Neuronal stem cell (in vitro differentiated cells): ENCODE measurements around the gene ERC2.

Experiments used
- DNase-seq: peaks from one replicate; pipeline ENCODE4 v3.0.0-alpha.2; 2013; ENCODE audit warnings: low spot score
- H2AFZ ChIP-seq: one replicate; pipeline ENCODE4 v1.6.1; 2013; ENCODE audit warnings: mild to moderate bottlenecking, low read length, inconsistent platforms
- H2AK5ac ChIP-seq: 2 replicates; pipeline ENCODE4 v1.6.1; 2013; ENCODE audit warnings: low read depth, mild to moderate bottlenecking, inconsistent platforms, low read length, moderate library complexity, mixed read lengths
- H2BK120ac ChIP-seq: 2 replicates; pipeline ENCODE4 v1.6.1; 2013; ENCODE audit warnings: low read depth, mild to moderate bottlenecking, inconsistent platforms, low read length, moderate library complexity, mixed read lengths
- H2BK12ac ChIP-seq: one replicate; pipeline ENCODE4 v1.6.1; 2013; ENCODE audit warnings: low read length, inconsistent platforms
- H2BK15ac ChIP-seq: 2 replicates; pipeline ENCODE4 v1.6.1; 2013; ENCODE audit warnings: mild to moderate bottlenecking, low read length, inconsistent platforms, mixed read lengths
- H2BK5ac ChIP-seq: one replicate; pipeline ENCODE4 v1.6.1; 2013; ENCODE audit warnings: inconsistent platforms, mild to moderate bottlenecking, low read length, moderate library complexity
- H3K14ac ChIP-seq: one replicate; pipeline ENCODE4 v1.6.1; 2013; ENCODE audit warnings: low read length, inconsistent platforms
- H3K18ac ChIP-seq: 2 replicates; pipeline ENCODE4 v1.6.1; 2013; ENCODE audit warnings: low read length, inconsistent platforms
- H3K23ac ChIP-seq: 2 replicates; pipeline ENCODE4 v1.6.1; 2013; ENCODE audit warnings: low read depth, mild to moderate bottlenecking, mixed read lengths, low read length, inconsistent platforms; ENCODE audit not compliant: poor library complexity
- H3K27ac ChIP-seq: replicated peaks from 3 replicates; pipeline ENCODE4 v1.5.1; 2013; ENCODE audit warnings: low read length, inconsistent platforms
- H3K27me3 ChIP-seq, 3 experiments: 2 replicates each; pipeline ENCODE4 v1.6.1; 2013; ENCODE audit warnings: low read length in 3 of 3, mild to moderate bottlenecking in 2 of 3, inconsistent platforms in 1 of 3, low read depth in 1 of 3, mixed read lengths in 1 of 3, moderate library complexity in 1 of 3; ENCODE audit not compliant: control insufficient read depth in 3 of 3, insufficient read depth in 3 of 3
- H3K36me3 ChIP-seq, 2 donors: replicated peaks in 1 of 2; 2 replicates each; pipeline ENCODE4 v1.6.1; 2013; ENCODE audit warnings: low read length in 2 of 2; ENCODE audit not compliant: control insufficient read depth in 2 of 2, insufficient read depth in 2 of 2
- H3K4ac ChIP-seq: 2 replicates; pipeline ENCODE4 v1.6.1; 2013; ENCODE audit warnings: inconsistent platforms, mild to moderate bottlenecking, low read length, moderate library complexity
- H3K4me1 ChIP-seq, 2 donors: 1 replicate in 1 of 2; 2 replicates in 1 of 2; pipeline ENCODE4 v1.6.1; 2013; ENCODE audit warnings: low read length in 2 of 2, low read depth in 1 of 2; ENCODE audit not compliant: control insufficient read depth in 2 of 2, insufficient read depth in 1 of 2
- H3K4me2 ChIP-seq: one replicate; pipeline ENCODE4 v1.6.1; 2013; ENCODE audit warnings: mild to moderate bottlenecking, low read length, inconsistent platforms; ENCODE audit not compliant: insufficient read depth, poor library complexity, severe bottlenecking
- H3K4me3 ChIP-seq, 2 donors: 2 replicates each; pipeline ENCODE4 v1.5.1; 2013; ENCODE audit warnings: low read length in 2 of 2, mild to moderate bottlenecking in 2 of 2, inconsistent platforms in 1 of 2, moderate library complexity in 1 of 2
- H3K79me1 ChIP-seq: one replicate; pipeline ENCODE4 v1.6.1; 2013; ENCODE audit warnings: low read depth, mild to moderate bottlenecking, inconsistent platforms, low read length, moderate library complexity
- H3K9ac ChIP-seq: one replicate; pipeline ENCODE4 v1.6.1; 2013; ENCODE audit warnings: mild to moderate bottlenecking, low read depth, low read length, inconsistent platforms; ENCODE audit not compliant: poor library complexity
- H3K9me3 ChIP-seq, 2 donors: replicated peaks in 1 of 2; 2 replicates each; pipeline versions ENCODE3 to v1.6.1; 2013; ENCODE audit warnings: low read length in 2 of 2, mild to moderate bottlenecking in 2 of 2, inconsistent platforms in 1 of 2, low read depth in 1 of 2, mixed read lengths in 1 of 2, moderate library complexity in 1 of 2; ENCODE audit not compliant: control insufficient read depth in 2 of 2, insufficient read depth in 1 of 2
- H4K8ac ChIP-seq: one replicate; pipeline ENCODE4 v1.6.1; 2013; ENCODE audit warnings: low read depth, mild to moderate bottlenecking, inconsistent platforms, low read length, moderate library complexity
- H4K91ac ChIP-seq: one replicate; pipeline ENCODE4 v1.6.1; 2013; ENCODE audit warnings: low read length, low read depth, mild to moderate bottlenecking, inconsistent platforms; ENCODE audit not compliant: poor library complexity
- WGBS, 2 donors: extraction: QIAGEN DNeasy Blood & Tissue Kit; methylation state at CpG; one replicate each; pipeline ENCODE4 v1.1.7; 2013; ENCODE audit warnings: missing lambda C conversion rate in 2 of 2, mixed read lengths in 1 of 2; ENCODE audit not compliant: insufficient read length in 2 of 2, insufficient replicate concordance in 1 of 2; ENCODE audit errors: extremely low coverage in 2 of 2; 5-methylcytosine and 5-hydroxymethylcytosine counted together

The ERC2 gene

DNA sequence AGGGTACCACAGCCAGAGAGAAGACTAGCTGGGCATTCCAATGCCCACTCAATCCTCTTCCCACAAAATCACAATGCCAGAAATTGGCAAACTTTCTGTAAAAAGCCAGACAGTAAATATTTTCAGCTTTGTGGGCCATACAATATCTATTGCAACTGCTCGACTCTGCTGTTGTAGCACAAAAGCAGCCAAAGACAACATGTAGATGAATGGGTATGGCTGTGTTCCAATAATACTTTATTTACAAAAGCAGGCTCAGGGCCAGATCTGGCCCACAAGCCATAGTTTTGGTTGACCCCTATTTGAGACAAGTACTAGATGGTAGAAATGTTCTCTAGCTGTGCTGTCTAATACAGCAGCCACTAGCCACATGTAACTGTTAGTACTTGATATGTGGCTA is 330.9 kb downstream of the ERC2 start:
- no peak overlapping the region for H3K9ac ChIP-seq
- H3K4me2 ChIP-seq, result no peak overlapping the region
- H3K4me3 ChIP-seq, result no peak overlapping the region
- H3K23ac ChIP-seq, result no peak overlapping the region
- H3K27me3 ChIP-seq, result no peaks in the 10 kb centered on the region
- no peak overlapping the region for H2BK5ac ChIP-seq
- no peak overlapping the region for H2AK5ac ChIP-seq
- DNase-seq, result no peak
- H2BK12ac ChIP-seq, result no peak overlapping the region
- H4K8ac ChIP-seq, result no peak overlapping the region
- H3K4me1 ChIP-seq, result peaks cover 0 to 3% of the 10 kb centered on the region in 2 donors
- no peak overlapping the region for H2BK15ac ChIP-seq
- no peak overlapping the region for H4K91ac ChIP-seq
- no peak overlapping the region for H3K27ac ChIP-seq
- no peak overlapping the region for H3K4ac ChIP-seq
- H3K9me3 ChIP-seq, result no peaks in the 10 kb centered on the region
- H3K14ac ChIP-seq, result no peak overlapping the region
- H3K36me3 ChIP-seq, result no peaks in the 10 kb centered on the region
- H3K18ac ChIP-seq, result no peak overlapping the region
- no peak overlapping the region for H2AFZ ChIP-seq
- no CpG with 5 or more reads among the region's 1 CpG for WGBS, 2 donors
- H3K79me1 ChIP-seq, result no peaks in the 10 kb centered on the region
- no peak overlapping the region for H2BK120ac ChIP-seq

DNA sequence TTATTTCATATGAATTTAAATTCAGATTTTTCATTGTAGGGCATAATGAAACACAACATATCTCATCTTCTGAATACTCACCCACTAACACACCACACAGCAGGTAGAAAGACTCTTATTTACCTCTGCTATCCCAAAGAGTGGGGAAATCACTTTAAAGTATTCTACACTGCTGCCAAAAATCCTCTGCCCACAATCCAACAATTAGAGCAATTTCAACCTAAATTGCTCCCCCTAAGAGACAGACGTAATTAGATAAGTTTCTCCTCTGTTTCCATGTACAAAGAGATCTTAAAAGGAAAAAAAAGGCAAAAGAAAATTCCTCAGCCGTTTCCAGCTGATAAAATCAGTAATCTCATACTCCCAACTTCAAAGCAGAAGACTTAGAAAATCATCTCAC is 331.8 kb downstream of the ERC2 start:
- H3K36me3 ChIP-seq, result no peaks in the 10 kb centered on the region
- no peaks in the 10 kb centered on the region for H3K27me3 ChIP-seq
- H3K23ac ChIP-seq, result no peak overlapping the region
- H3K4me1 ChIP-seq, result peaks cover 3 to 11% of the 10 kb centered on the region in 2 donors
- H2BK15ac ChIP-seq, result no peak overlapping the region
- no peak overlapping the region for H3K18ac ChIP-seq
- no peak overlapping the region for H2AK5ac ChIP-seq
- DNase-seq, result no peak
- no peak overlapping the region for H4K8ac ChIP-seq
- no peak overlapping the region for H3K4ac ChIP-seq
- H3K9ac ChIP-seq, result no peak overlapping the region
- no peak overlapping the region for H3K27ac ChIP-seq
- H2BK120ac ChIP-seq, result no peak overlapping the region
- no peaks in the 10 kb centered on the region for H3K9me3 ChIP-seq
- no peak overlapping the region for H3K4me3 ChIP-seq
- no CpG with 5 or more reads among the region's 2 CpGs for WGBS, 2 donors
- H4K91ac ChIP-seq, result no peak overlapping the region
- no peak overlapping the region for H2BK5ac ChIP-seq
- no peak overlapping the region for H2BK12ac ChIP-seq
- no peak overlapping the region for H3K4me2 ChIP-seq
- H3K79me1 ChIP-seq, result no peaks in the 10 kb centered on the region
- H3K14ac ChIP-seq, result no peak overlapping the region
- H2AFZ ChIP-seq, result no peak overlapping the region

DNA sequence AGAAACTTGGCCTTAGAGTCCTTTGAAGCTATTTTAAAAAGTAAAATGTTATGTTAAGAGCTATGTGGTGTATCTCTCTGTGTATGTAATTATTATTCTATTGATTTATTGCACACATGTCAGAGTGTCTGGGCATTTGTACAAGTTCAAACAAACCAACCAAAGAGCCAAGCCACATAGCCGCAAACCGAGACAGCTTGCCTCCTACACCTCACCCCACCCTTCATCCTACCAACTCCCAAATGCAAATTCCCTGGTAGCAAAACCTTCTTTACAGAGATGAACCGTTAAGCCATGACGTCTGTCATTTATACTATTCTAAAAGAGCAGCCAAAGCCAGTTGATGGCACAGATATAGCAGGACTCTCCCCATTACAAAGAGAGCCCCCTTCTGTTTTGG is 332.3 kb downstream of the ERC2 start:
- Histone ChIP-seq H2BK12ac (no peak overlapping the region), H4K8ac (no peak overlapping the region), H3K23ac (no peak overlapping the region), H3K9me3 (no peaks in the 10 kb centered on the region), H3K9ac (no peak overlapping the region), H4K91ac (no peak overlapping the region), H3K4me2 (no peak overlapping the region), H3K4ac (no peak overlapping the region), H2BK15ac (no peak overlapping the region), H3K27ac (no peak overlapping the region), H3K4me3 (no peak overlapping the region), H3K79me1 (no peaks in the 10 kb centered on the region), H3K4me1 (peaks cover 3 to 17% of the 10 kb centered on the region in 2 donors), H2BK120ac (no peak overlapping the region), H2AK5ac (no peak overlapping the region), H3K14ac (no peak overlapping the region), H3K18ac (no peak overlapping the region), H2AFZ (no peak overlapping the region), H3K36me3 (no peaks in the 10 kb centered on the region), H3K27me3 (no peaks in the 10 kb centered on the region), H2BK5ac (no peak overlapping the region)
- no CpG with 5 or more reads among the region's 4 CpGs for WGBS, 2 donors
- no peak for DNase-seq

DNA sequence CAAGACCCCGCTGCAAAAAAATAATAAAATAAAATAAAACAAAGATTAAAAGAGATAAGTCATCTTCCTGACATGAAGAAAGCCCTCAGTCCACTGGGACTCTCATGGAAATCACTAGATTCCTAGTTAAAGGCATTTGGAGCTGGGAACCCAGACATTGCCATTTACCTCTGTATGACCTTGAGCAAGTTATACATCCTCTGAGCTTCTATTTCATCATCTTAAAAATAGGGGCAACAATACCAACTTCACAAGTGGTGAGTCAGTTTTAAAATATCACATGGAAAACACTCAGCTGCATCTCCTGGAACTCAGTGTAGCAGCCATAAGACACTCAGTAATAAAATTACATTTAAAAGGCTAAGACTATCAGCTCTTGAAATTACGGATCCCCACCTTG is 334.8 kb downstream of the ERC2 start:
- H3K4me3 ChIP-seq, result no peak overlapping the region
- no peak overlapping the region for H3K23ac ChIP-seq
- H3K36me3 ChIP-seq, result no peaks in the 10 kb centered on the region
- no peak overlapping the region for H3K9ac ChIP-seq
- no peak overlapping the region for H3K4me2 ChIP-seq
- H3K79me1 ChIP-seq, result no peaks in the 10 kb centered on the region
- no peak overlapping the region for H2BK5ac ChIP-seq
- DNase-seq, result no peak
- H3K27ac ChIP-seq, result no peak overlapping the region
- H3K9me3 ChIP-seq, result no peaks in the 10 kb centered on the region
- H4K91ac ChIP-seq, result no peak overlapping the region
- no peaks in the 10 kb centered on the region for H3K27me3 ChIP-seq
- H3K4ac ChIP-seq, result no peak overlapping the region
- peaks cover 8 to 32% of the 10 kb centered on the region in 2 donors for H3K4me1 ChIP-seq
- H3K14ac ChIP-seq, result no peak overlapping the region
- no peak overlapping the region for H4K8ac ChIP-seq
- H2BK15ac ChIP-seq, result no peak overlapping the region
- H2AFZ ChIP-seq, result no peak overlapping the region
- H2BK120ac ChIP-seq, result no peak overlapping the region
- no peak overlapping the region for H2BK12ac ChIP-seq
- no CpG with 5 or more reads among the region's 2 CpGs for WGBS, 2 donors
- H2AK5ac ChIP-seq, result no peak overlapping the region
- no peak overlapping the region for H3K18ac ChIP-seq
